HepG2 (cell line): Measurements from ENCODE around the gene YY2.

Experiments
- LRRFIP1 ChIP-seq: sonication (generic); formaldehyde crosslinking; conservative IDR thresholded peaks from 2 replicates; pipeline ENCODE4 v1.4.0; 2020; ENCODE audit warnings: missing genetic modification reagents
- NR2C2 ChIP-seq: sonication (generic); formaldehyde crosslinking; IDR thresholded peaks from 2 replicates; pipeline ENCODE4 v1.4.0; 2020; ENCODE audit warnings: missing genetic modification reagents, mild to moderate bottlenecking, moderate library complexity, borderline replicate concordance
- POLR2AphosphoS5 ChIP-seq: IDR thresholded peaks from 2 replicates; pipeline ENCODE4 v1.6.1; 2012; ENCODE audit warnings: low read depth, low read length
- SMC3 ChIP-seq: IDR thresholded peaks from 2 replicates; pipeline ENCODE4 v1.6.1; 2011; ENCODE audit warnings: low read length, improper control_type of control experiment
- SNAPC5 ChIP-seq: sonication (generic); formaldehyde crosslinking; IDR thresholded peaks from 2 replicates; pipeline ENCODE4 v1.8.1; 2023; ENCODE audit warnings: mild to moderate bottlenecking, missing genetic modification reagents, borderline replicate concordance
- SOX6 ChIP-seq, 2 experiments: fragments of 450-650 bp in 1 of 2; sonication (generic) in 1 of 2; formaldehyde crosslinking in 1 of 2; IDR thresholded peaks; 2 replicates each; pipeline versions ENCODE4 v1.4.0 to v1.6.1; 2017 to 2020; ENCODE audit warnings: antibody characterized with exemption in 1 of 2, mild to moderate bottlenecking in 1 of 2, missing genetic modification reagents in 1 of 2
- USF2 ChIP-seq, 2 experiments: sonication (generic) in 1 of 2; formaldehyde crosslinking in 1 of 2; IDR thresholded peaks; 2 replicates each; pipeline versions ENCODE4 v1.5.1 to v1.6.1; 2011 to 2020; ENCODE audit warnings: borderline replicate concordance in 1 of 2, low read depth in 1 of 2, low read length in 1 of 2, mild to moderate bottlenecking in 1 of 2, missing genetic modification reagents in 1 of 2, moderate library complexity in 1 of 2
- ZC3H13 ChIP-seq: sonication (generic); formaldehyde crosslinking; IDR thresholded peaks from 2 replicates; pipeline ENCODE4 v1.8.1; 2023; ENCODE audit warnings: mild to moderate bottlenecking, missing genetic modification reagents, moderate library complexity
- ZNF282 ChIP-seq: fragments of 450-650 bp; IDR thresholded peaks from 2 replicates; pipeline ENCODE4 v1.6.1; 2018; ENCODE audit not compliant: partially characterized antibody
- ZNF468 ChIP-seq: sonication (generic); formaldehyde crosslinking; IDR thresholded peaks from 2 replicates; pipeline ENCODE4 v1.8.0; 2022; ENCODE audit warnings: mild to moderate bottlenecking, moderate library complexity, missing genetic modification reagents

GRCh38 chrX:21881881-21882574 is 26.2 kb downstream of the YY2 start:
- TF ChIP-seq LRRFIP1 (CRISPR knock-in tag) (no peak), SOX6 (IDR thresholded peaks at IDR 0.05) (no peak), SOX6 (CRISPR knock-in tag; IDR thresholded peaks at IDR 0.05) (no peak), ZNF468 (CRISPR knock-in tag) (no peak), POLR2AphosphoS5 (no peak), NR2C2 (CRISPR knock-in tag) (no peak), SMC3 (no peak), ZNF282 (no peak), USF2 (IDR thresholded peaks at IDR 0.05; ENCODE audit: low read depth, low read length) (no peak), USF2 (CRISPR knock-in tag; IDR thresholded peaks at IDR 0.05; ENCODE audit: borderline replicate concordance) (no peak), SNAPC5 (no peak), ZC3H13 (CRISPR knock-in tag) (no peak)
